HepG2 (cell line): Measurements from ENCODE around the gene GMFB. TPM values are rescaled to one million over a fixed set of nuclear protein-coding genes. Genes with fewer than 3 reads are reported as not detected.

Source experiments
- AFF4 ChIP-seq: sonication (generic); formaldehyde crosslinking; IDR thresholded peaks from 2 replicates; pipeline ENCODE4 v1.4.0; 2020; ENCODE audit warnings: missing genetic modification reagents
- AGO2 ChIP-seq: fragments of 200-400 bp; formaldehyde crosslinking; optimal IDR thresholded peaks from 2 replicates; pipeline ENCODE3; 2017; ENCODE audit warnings: mild to moderate bottlenecking, low read depth, low read length, moderate library complexity
- CC2D1A ChIP-seq: sonication (generic); formaldehyde crosslinking; IDR thresholded peaks from 2 replicates; pipeline ENCODE4 v1.8.1; 2023; ENCODE audit warnings: mild to moderate bottlenecking, missing genetic modification reagents
- MXD1 ChIP-seq: sonication (generic); formaldehyde crosslinking; IDR thresholded peaks from 2 replicates; pipeline ENCODE4 v1.4.0; 2020; ENCODE audit warnings: mild to moderate bottlenecking, missing genetic modification reagents
- TRAFD1 ChIP-seq: sonication (generic); formaldehyde crosslinking; IDR thresholded peaks from 2 replicates; pipeline ENCODE4 v1.5.1; 2020; ENCODE audit warnings: missing genetic modification reagents, mild to moderate bottlenecking, borderline replicate concordance
- U2AF2 ChIP-seq: fragments of 200-400 bp; formaldehyde crosslinking; IDR thresholded peaks from 2 replicates; pipeline ENCODE4 v1.6.1; 2017; ENCODE audit warnings: low read depth, mild to moderate bottlenecking, low read length
- ZNF18 ChIP-seq: sonication (generic); formaldehyde crosslinking; IDR thresholded peaks from 2 replicates; pipeline ENCODE4 v1.8.0; 2022; ENCODE audit warnings: mild to moderate bottlenecking, missing genetic modification reagents; ENCODE audit not compliant: insufficient replicate concordance
- ZNF20 ChIP-seq: sonication (generic); formaldehyde crosslinking; IDR thresholded peaks from 2 replicates; pipeline ENCODE4 v1.4.0; 2020; ENCODE audit warnings: mild to moderate bottlenecking, moderate library complexity, missing genetic modification reagents
- ZNF503 ChIP-seq: sonication (generic); formaldehyde crosslinking; IDR thresholded peaks from 2 replicates; pipeline ENCODE4 v1.4.0; 2020; ENCODE audit warnings: missing genetic modification reagents
- ZNF646 ChIP-seq: sonication (generic); formaldehyde crosslinking; IDR thresholded peaks from 2 replicates; pipeline ENCODE4 v1.9.0; 2021; ENCODE audit warnings: mild to moderate bottlenecking, missing genetic modification reagents
- polyA plus RNA-seq, 8 experiments: library from polyadenylated mRNA; depleted of rRNA in 3 of 8; stranded (reverse) in 7 of 8; unstranded in 1 of 8; fragments of >200 nt; fragmentation: Illumina TruSeq in 4 of 8; extraction: Trizol in 4 of 8; gene quantifications; 2 replicates each; pipeline versions ENCODE4 v1.2.1 to v1.2.3, GENCODE V29; 2011 to 2016; ENCODE audit warnings: low read depth in 4 of 8, missing spikeins in 1 of 8, mixed read lengths in 1 of 8; ENCODE audit not compliant: insufficient read depth in 1 of 8
- total RNA-seq, 5 experiments: library from RNA; depleted of rRNA; stranded (reverse); fragments of >200 nt; fragmentation: Illumina TruSeq; extraction: Trizol; gene quantifications; 2 replicates each; pipeline ENCODE4 v1.2.3, GENCODE V29; 2016; ENCODE audit warnings: low read depth in 1 of 5

The GMFB gene
- total and polyA plus RNA-seq, 2 of the 13 experiments (the other 11 are each of a cell fraction or from before 2014, with no cell fraction given): 17.3 to 68.2 TPM

GRCh38 chr14:54509546-54510501 lies 21.0 kb upstream of the GMFB start, which contains the start of gene CGRRF1 (continued):
- TF ChIP-seq ZNF646 (CRISPR knock-in tag) (peak; percentile 61; the same call in 1 of the 2 replicates), ZNF503 (CRISPR knock-in tag) (peak; percentile 64; the same call in 1 of the 2 replicates), MXD1 (CRISPR knock-in tag) (no peak), AFF4 (no peak), ZNF20 (no peak), ZNF18 (CRISPR knock-in tag) (peak; percentile 17), TRAFD1 (CRISPR knock-in tag) (no peak), AGO2 (no peak), U2AF2 (no peak), CC2D1A (CRISPR knock-in tag) (no peak)
